ENCODE data around the gene DNAJC6.
"Not testable (repeated sequence)": the region's sequence is repeated elsewhere in the genome, so short reads cannot be mapped to it uniquely, and the experiment has no call there.

DNAJC6 gene

DNA sequence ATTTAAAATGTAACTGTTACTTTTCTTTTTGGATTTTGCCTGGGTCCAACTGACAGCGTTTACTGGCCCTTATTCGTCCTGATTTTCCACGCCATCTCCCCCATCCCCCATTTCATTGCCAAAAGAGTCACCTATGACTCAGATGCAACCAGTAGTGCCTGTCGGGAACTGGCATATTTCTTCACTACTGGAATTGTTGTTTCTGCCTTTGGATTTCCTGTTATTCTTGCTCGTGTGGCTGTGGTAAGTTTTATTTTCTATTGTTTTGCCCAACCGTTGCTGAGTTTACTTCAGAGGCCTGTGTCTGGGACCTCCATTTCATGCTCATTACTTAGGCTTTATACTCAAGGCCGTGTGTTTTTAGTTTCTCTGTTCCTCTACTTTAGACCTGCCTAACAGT lies 120.5 kb downstream of the DNAJC6 start:
- DNase-seq (ENCODE audit: low read depth in 2 of 2), result no peak

DNA sequence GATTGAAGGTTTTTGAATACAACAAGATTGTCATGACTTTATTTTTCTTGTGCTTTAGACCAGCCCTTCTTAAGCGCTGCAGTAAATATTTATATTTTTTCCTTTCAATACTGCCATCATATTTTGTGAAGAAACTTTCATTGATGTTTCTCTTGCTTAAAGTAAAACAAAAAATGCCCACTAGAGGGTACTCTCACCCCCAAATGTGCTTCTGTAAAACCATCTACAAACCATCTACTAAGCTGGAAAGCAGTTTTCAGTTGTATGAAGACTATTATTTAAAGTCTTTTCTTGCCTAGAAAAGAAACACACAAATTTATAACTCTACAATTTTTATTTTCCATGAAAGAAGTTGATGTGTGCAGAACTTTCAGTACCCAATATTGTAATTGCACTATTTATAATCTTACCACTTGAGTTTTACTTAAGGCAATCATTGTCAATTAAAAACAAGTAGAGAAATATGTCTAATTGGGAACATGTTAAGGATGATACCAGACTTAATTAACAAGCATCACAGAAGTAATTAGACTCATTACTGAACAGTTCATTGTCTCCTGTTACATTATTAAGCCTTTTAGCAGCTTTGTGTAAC lies 121.9 kb downstream of the DNAJC6 start:
- DNase-seq (ENCODE audit: low read depth in 2 of 2), result no peak

DNA sequence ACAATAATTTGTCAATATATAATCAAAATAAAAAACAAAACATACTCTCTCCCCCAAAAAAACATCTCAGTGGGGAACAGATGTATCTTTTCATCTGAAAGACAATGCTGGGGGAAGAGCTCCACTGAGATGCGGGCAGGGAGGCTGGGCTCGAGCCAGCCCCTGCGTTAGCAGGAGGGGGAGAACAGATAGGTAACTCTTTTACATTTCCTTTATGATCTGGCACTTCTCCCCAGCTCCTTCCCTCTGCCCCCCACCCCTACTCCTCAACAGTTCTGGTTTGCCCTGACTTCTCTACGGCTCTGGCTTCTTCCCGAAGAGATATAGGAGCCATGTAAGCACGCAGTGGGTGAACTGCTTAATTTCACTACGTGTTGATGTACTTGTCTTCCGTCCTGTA lies 123.6 kb downstream of the DNAJC6 start:
- no peak for DNase-seq (ENCODE audit: low read depth in 2 of 2)

DNA sequence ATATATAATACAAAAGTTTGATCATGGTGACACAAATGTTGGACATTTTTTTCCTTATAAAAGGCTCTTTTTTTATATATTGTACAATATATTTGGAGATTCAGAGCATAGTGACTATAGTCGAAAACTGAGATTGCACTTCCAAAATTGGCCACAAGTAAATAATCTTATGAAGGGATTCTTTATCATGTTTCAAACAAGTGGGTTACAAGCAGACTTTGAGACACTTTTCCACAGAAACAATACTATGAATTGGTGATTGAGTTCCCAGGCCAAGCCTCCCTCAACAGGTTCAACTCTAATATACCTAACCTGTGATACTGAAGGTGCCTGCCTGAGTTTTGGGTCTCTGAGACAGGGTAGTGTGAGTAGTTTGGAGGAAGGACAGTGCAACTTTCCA lies 124.9 kb downstream of the DNAJC6 start:
- no peak for DNase-seq (ENCODE audit: low read depth in 2 of 2)

DNA sequence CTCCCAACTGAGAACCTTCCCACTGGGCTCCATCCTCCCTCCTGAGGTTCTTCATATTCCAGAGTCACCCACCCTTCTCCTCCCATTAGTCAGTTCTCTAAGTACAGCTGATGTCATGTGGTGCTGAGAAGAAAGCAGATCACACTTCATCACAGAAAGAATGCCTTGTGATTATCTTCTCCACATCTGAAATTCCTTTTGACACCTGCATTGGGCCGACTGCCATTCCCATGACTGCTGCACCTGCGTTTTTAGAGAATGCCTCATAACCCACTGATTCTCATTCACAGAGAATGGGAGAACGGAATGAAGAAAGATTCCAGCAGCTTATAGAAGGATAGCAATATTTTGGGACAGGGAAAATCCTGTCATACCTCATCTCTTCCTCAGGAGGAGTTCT lies 125.4 kb downstream of the DNAJC6 start:
- DNase-seq (ENCODE audit: low read depth in 2 of 2), result no peak

DNA sequence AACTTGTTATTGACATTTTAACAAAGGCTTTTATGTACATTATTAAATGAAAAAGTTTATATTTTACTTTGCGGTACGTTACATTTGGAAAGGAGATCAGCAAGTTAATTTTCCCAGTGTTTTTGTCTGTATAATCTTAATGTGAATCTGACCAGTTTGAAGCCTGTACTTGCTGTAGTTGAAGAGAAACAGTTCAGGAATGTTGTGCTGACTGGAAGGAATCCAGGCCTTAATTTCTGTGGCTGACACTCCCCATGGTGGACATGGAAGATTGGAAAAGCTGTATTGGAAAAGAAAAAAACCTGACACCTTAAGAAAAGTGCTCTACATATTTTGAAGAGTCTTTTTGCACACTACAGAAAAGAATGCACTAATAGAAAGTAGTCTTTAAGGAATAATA lies 126.6 kb downstream of the DNAJC6 start:
- no peak for DNase-seq (ENCODE audit: low read depth in 2 of 2)

DNA sequence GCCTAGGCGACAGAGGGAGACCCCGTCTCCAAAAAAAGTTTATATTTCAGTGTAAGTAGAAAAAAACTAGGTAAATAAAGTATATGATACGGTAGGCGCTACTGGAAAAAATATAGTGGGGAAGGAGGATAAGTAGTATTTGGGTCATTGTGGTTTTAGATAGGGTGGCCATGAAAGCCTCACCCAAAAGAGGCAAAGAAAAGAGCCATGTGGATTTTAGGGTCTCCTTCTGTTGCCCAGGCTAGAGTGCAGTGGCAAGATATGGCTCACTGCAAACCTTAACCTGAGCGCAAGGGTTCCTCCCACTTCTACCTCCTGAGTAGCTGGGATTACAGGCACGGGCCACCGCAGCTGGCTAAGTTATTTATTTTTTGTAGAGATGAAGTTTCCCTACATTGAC lies 128.3 kb downstream of the DNAJC6 start:
- no peak for DNase-seq (ENCODE audit: low read depth in 2 of 2)

DNA sequence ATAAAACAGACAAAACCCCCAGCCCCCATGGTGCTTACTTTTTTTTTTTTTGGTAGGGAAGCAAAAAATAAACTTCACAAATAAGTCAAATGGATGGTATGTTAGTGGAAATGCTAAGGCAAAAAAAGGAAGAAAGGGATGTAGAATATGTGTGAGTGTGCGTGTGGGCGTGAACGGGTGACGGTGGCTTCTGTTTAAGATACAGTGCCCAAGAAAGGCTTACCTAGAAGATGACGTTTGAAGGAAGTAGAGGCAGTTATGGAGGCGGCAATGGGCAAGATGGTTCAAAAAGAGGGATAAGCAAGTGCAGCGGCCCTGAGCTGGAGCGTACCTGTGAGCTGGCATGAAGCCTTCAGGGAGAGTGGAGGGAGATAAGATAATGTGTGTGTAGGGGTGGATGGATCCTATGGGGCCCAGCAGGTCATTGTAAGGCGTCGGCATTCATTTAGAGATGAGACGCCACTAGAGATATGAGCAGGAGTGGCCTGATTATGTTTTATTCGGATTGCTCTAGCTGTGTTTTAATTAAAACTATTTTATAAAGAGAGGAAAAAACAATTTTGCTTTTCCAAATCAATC lies 131.1 kb downstream of the DNAJC6 start:
- no peak for DNase-seq (ENCODE audit: low read depth in 2 of 2)

DNA sequence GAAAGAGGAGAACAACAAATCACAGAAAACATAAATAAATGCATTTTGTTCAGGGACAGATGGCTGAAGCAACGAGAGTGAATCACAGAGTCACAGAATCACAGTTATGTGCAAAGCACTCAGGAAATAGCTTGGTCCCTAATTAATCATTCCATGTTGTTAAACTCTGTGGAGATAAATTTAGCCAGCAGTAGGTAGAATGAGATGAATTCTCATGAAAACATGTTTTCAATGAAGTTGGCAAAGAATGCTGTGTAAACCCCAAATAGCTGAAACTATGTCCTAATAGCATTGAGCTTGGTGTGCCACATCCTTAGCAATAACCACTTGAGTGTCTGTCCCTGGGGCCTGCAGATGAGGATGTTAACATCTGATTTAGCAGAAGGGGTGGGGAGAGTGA lies 131.6 kb downstream of the DNAJC6 start:
- no peak for DNase-seq (ENCODE audit: low read depth in 2 of 2)

DNA sequence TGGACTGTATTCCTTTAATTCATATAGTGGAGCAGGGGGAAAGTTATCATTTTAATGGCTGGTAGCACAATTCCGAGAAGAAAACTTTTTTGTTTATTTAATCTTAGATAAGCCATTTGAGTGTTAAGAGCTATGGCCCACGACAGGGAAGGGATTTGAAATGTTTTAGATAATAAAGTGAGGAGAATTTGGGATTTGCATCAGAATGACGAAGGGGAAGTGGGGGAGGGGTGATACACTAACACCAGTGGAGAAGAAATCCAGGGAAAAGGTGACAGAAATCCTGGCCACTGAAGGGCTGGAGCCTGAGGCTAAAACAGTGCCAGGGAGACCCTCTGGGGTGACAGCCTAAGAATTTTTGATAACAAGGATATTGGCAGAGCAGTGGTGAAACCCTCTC lies 132.1 kb downstream of the DNAJC6 start:
- DNase-seq (ENCODE audit: low read depth in 2 of 2), result no peak

DNA sequence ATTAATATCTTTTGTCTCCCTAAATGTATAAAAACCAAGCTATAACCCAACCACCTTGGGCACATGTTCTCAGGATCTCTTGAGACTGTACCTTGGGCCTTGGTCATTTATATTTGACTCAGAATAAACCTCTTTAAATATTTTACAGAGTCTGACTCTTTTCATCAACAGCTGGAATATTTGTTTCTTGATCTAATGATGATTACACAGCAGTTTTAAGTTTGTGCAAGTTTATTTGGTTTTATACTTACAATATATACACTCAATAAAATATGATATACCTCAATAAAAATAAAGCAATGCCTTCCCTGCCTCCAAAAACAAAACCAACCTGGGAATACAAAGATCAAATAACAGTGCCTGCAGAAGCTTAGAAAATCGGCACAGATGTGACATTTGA lies 133.1 kb downstream of the DNAJC6 start:
- DNase-seq (ENCODE audit: low read depth in 2 of 2), result no peak

DNA sequence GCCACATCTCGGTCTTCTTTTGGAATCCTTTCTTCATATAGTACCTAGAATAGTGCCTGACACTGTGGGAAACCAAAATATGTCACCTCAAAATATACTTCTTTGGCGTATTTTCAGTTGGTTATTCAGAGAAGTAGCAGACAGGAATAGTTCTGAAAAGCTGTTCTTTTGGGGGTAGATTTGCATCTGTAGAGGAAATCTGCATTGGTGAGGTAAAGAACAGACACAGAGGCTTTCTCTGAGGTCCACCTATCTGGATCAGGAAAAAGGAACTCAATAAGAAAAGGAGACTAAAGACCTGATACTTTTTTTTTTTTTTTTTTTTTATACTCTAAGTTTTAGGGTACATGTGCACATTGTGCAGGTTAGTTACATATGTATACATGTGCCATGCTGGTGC lies 134.3 kb downstream of the DNAJC6 start:
- no peak for DNase-seq (ENCODE audit: low read depth in 2 of 2)

DNA sequence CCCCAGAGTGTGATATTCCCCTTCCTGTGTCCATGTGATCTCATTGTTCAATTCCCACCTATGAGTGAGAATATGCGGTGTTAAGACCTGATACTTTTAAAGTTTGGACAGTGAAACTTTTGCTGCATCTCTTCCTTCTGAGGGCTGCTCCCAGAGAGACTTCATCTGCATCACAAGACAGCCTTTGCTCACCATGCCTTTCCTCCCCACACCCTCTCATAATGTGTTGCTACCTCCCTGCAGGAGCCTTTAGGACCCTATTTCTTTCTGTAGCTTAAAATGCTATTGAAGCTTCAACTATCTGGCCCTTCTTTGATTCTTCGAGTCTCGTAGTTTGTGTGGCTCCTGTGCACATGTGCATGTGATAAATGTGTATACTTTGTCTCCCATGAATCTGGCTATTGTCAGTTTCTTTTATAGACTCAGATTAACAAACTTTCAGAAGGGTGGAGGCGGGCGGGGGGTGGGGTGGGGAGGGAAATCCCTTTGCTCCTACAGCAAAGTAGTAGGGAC lies 134.8 kb downstream of the DNAJC6 start:
- no peak for DNase-seq (ENCODE audit: low read depth in 2 of 2)

DNA sequence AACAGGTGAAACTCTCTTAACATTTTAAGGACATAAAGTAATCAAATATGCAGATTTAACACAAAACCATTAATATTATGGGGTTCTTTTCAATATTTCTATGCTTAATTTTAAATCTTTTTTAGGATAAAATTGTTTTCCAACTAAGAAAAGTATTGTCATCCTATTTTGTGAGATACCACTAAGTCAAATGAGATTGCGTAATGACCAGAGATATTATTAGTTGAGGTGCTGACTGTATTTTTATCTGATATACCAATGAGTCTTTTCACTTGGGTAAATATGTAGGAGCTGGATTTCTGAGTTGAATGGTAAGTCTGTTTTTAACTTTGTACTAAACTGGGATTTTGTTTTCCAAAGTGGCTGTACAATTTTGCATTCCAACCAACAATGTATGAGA lies 136.5 kb downstream of the DNAJC6 start:
- no peak for DNase-seq (ENCODE audit: low read depth in 2 of 2)

DNA sequence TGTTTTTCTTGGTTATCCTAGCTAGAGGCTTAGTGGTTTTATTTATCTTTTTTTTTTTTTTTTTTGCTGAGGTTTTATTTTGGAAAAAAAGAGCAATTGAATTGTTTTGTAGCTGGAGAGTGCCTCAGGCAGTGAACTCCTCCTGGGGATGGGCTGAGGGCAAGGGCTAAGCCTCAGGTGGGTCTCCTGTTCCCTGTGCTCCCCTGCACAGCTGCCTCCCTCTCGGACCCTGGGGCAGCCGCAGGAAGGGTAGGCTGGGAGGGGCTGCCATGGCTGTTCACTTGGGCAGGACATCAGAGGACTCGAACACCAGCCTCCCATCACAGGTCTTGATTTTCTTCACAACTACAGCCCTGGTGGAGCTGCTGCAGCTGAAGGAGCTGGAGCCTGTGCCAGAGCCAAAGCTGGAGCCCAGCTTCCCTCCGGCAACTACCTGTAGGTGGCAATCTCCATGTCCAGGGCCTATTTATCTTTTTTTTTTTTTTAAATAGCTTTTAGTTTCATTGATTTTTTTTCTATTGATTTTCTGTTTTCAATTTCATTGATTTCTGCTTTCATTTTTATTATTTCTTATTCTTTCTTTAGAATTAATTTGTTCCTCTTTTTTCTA lies 140.0 kb downstream of the DNAJC6 start:
- DNase-seq (ENCODE audit: low read depth in 2 of 2), result no peak

DNA sequence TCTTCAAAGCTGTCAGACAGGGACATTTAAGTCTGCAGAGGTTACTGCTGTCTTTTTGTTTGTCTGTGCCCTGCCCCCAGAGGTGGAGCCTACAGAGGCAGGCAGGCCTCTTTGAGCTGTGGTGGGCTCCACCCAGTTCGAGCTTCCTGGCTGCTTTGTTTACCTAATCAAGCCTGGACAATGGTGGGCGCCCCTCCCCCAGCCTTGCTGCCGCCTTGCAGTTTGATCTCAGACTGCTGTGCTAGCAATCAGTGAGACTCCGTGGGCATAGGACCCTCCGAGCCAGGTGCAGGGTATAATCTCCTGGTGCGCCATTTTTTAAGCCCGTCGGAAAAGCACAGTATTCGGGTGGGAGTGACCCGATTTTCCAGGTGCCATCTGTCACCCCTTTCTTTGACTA lies 146.3 kb downstream of the DNAJC6 start:
- DNase-seq (ENCODE audit: low read depth in 2 of 2), result not testable (repeated sequence)

DNA sequence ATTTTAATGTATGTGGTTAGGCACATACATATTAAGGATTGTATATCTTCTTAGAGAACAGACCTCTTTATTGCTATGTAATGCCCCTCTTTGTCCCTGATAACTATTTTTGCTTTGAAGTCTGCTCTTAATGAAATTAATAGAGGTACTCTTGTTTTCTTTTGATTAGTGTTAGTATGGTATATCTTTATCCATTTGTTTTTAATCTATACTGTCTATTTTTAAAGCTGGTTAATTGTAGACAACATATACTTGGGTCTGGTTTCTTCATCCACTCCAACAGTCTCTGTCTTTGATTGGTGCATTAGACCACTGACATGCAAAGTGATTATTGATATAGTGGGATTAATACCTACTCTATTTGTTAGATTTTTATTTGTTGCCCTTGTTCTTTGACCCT lies 147.1 kb downstream of the DNAJC6 start:
- DNase-seq (ENCODE audit: low read depth in 2 of 2), result no peak

DNA sequence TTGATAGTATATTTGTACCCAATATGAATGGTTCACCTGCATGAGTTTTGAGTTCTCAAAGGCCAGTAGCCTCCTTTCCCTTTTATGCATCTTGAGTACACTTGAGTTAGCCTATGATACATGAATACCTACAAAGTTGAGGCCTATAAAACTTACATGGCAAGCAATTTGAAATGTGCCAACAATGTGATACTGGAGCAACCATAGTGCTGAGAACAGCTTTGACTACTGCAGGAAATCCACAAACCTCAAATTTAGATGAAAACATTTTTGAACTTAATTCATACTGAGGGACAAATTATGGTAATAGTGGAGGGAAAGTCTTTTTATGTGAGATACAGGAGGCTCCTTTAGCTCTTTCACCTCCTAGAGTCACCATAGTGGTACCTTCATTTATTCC lies 148.5 kb downstream of the DNAJC6 start:
- DNase-seq (ENCODE audit: low read depth in 2 of 2), result no peak

DNA sequence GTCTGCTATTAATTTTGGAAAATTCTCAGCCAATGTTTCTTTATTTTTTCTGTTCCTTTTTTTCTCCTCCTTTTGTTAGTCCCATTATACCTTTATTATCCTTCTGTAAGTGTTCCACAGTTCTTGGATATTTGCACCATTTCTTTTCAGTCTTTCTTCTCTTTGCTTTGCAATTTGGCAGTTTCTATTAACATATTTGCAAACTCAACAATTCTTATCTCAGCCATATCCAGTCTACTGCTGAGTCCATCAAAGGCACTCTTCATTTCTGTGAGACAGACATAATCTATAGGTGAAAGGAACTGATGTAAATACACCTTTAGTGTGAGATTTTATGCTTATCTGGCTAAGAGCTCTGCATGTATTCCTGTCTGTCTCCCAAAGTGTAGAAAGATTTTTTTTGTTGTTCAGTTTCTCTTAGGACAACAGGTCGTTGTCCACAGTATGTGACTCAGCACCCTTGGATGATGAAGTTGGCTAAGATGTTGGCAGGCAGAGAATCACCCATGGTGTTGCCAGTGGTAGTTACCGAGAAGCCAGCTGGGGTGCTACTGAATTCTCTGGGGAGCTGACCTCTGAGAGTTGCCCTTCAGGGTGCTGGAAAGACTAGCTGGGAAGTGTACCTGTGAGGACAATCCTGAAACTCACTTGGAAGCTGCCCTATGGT lies 149.5 kb downstream of the DNAJC6 start:
- no peak for DNase-seq (ENCODE audit: low read depth in 2 of 2)

DNA sequence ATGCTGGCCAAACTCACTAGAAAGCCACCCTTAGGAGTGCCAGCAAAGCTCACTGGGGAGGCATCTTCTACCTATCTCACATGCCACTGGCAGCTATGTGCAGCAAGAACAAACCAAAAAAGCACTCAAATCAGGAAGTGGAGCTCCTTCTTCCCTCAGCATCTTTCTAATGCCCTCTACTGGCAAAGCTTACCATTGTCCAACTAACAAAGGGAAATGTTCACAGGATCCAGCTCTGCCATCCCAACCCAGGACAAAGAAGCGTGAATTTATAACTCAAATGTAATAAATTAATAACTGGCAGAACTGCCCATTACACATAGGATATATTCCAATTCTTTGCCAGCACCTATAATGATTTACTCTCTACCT lies 150.0 kb downstream of the DNAJC6 start:
- DNase-seq (ENCODE audit: low read depth in 2 of 2), result no peak
